Neural crest cell (in vitro differentiated cells): ENCODE data around the gene TRMU. TPM values are rescaled to one million over a fixed set of nuclear protein-coding genes. Genes with fewer than 3 reads are reported as not detected.
"Not testable (repeated sequence)": the region's sequence is repeated elsewhere in the genome, so short reads cannot be mapped to it uniquely, and the experiment has no call there.

Experiments used
- DNase-seq: peaks from one replicate; pipeline ENCODE4 v3.0.0; 2021; ENCODE audit warnings: low read depth, mixed read lengths, low spot score
- H3K27ac Mint-ChIP-seq: one replicate; pipeline ENCODE4 v1.8.0; 2021; ENCODE audit warnings: mild to moderate bottlenecking, mixed read lengths; ENCODE audit not compliant: unreplicated experiment
- H3K27me3 Mint-ChIP-seq: 2 replicates; pipeline ENCODE4 v1.8.0; 2021; ENCODE audit warnings: low read depth, mild to moderate bottlenecking, mixed read lengths
- H3K36me3 Mint-ChIP-seq: 2 replicates; pipeline ENCODE4 v1.8.0; 2021; ENCODE audit warnings: low read depth, mild to moderate bottlenecking, mixed read lengths
- H3K4me1 Mint-ChIP-seq: 2 replicates; pipeline ENCODE4 v1.8.0; 2021; ENCODE audit warnings: mixed read lengths
- H3K4me3 Mint-ChIP-seq: one replicate; pipeline ENCODE4 v1.8.0; 2021; ENCODE audit warnings: mild to moderate bottlenecking, mixed read lengths
- H3K9me3 Mint-ChIP-seq: 2 replicates; pipeline ENCODE4 v1.8.0; 2021; ENCODE audit warnings: mixed read lengths
- total RNA-seq: library from RNA; stranded (reverse); gene quantifications from 2 replicates; pipeline ENCODE4 v1.2.1, GENCODE V29; 2021
- TF ChIP-seq, protein P1 (sequence below): fragments of 200-600 bp; sonication (generic); conservative IDR thresholded peaks from 2 replicates; pipeline ENCODE4 v1.5.0; 2021; ENCODE audit warnings: antibody characterized with exemption, mild to moderate bottlenecking

The TRMU gene
- total RNA-seq, 1 donor from 2014 or later = 87.0 TPM

DNA sequence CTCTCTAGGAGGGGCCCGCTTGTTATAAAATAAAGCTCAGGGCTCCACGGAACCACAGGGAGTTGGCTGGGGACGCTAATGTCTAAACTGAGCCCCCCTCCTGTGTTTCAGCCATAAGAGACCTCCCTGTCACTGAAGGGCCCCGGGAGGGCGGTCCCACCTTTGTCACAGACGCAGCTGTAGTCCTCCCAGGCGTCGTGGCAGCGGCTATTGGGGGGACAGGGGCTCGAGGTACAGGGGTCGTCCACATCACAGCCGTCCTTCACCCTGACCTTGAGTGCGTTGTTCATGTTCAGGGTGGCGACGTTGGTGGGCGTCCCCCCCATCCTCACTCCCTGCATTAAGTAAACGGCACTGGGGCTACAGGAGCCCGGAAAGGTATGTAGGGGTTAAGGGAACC, 62.0 kb downstream of the TRMU start:
- H3K27ac Mint-ChIP-seq = no peak overlapping the region
- TF ChIP-seq, protein P1, sequence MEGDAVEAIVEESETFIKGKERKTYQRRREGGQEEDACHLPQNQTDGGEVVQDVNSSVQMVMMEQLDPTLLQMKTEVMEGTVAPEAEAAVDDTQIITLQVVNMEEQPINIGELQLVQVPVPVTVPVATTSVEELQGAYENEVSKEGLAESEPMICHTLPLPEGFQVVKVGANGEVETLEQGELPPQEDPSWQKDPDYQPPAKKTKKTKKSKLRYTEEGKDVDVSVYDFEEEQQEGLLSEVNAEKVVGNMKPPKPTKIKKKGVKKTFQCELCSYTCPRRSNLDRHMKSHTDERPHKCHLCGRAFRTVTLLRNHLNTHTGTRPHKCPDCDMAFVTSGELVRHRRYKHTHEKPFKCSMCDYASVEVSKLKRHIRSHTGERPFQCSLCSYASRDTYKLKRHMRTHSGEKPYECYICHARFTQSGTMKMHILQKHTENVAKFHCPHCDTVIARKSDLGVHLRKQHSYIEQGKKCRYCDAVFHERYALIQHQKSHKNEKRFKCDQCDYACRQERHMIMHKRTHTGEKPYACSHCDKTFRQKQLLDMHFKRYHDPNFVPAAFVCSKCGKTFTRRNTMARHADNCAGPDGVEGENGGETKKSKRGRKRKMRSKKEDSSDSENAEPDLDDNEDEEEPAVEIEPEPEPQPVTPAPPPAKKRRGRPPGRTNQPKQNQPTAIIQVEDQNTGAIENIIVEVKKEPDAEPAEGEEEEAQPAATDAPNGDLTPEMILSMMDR = no peak
- no peaks in the 10 kb centered on the region for H3K36me3 Mint-ChIP-seq
- H3K4me3 Mint-ChIP-seq = no peak overlapping the region
- DNase-seq = no peak
- no peaks in the 10 kb centered on the region for H3K27me3 Mint-ChIP-seq
- H3K4me1 Mint-ChIP-seq = no peaks in the 10 kb centered on the region
- no peaks in the 10 kb centered on the region for H3K9me3 Mint-ChIP-seq

DNA sequence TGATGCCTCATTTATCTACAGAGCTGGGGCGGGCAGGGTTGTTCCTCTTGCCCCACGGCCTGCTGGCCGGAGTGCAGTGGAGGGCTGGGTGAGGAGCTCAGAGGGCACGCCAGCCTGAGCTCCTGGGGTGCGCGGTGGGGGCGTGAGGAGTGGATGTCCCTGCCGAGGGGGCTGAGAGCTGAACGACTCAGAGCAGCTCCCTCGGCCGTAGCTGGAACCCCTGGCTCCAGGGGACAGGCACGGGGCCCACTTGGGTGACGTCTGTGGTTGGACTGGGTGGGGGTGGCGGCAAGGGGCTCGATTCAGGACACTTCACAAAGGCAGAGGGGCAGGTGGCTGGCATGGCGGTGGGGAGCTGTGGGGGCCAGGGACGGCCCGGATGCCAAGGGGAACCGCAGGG, 62.4 kb downstream of the TRMU start:
- Mint-ChIP-seq H3K9me3 (no peaks in the 10 kb centered on the region), H3K27me3 (no peaks in the 10 kb centered on the region), H3K27ac (no peak overlapping the region), H3K4me1 (no peaks in the 10 kb centered on the region), H3K36me3 (no peaks in the 10 kb centered on the region), H3K4me3 (no peak overlapping the region)
- TF ChIP-seq, protein P1 = no peak
- no peak for DNase-seq

DNA sequence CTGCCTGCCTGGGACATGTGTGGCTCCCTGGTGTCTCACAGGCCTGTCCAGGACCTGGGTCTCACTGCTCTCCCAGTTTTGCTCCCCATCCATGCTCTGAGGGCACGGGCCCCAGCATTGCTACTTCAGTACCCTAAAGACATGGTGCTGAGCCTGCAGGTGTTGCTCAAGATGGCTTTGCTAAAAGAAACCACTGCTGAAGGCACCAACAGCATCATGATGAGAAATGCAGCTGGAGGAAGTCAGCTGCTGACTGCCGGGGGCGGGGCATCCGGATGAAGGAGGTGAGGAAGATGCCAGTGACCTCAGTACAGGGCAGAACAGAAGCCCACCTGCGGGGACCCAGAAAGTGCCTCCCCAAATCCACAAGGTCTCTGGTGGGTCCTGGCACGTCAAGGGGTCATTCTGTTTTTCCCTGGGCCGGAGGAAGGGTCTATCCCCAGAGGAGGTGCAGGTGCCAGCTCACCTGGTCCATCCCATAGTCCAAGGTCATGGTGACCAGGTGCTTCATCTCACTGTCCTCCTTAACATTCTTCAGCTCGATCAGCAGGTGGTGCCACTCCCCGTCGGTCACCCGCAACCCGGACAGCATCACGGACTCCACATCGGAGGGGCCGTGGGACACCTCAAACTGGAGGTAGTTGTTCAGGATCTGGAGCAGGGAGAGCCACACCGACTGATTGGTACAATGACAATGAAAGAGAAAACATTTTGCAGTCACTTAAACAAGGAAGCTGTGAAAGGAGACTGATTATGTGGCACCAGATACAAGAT, 63.9 kb downstream of the TRMU start:
- Mint-ChIP-seq H3K27ac (no peak overlapping the region), H3K9me3 (no peaks in the 10 kb centered on the region), H3K36me3 (no peaks in the 10 kb centered on the region), H3K4me1 (no peaks in the 10 kb centered on the region), H3K4me3 (no peak overlapping the region), H3K27me3 (no peaks in the 10 kb centered on the region)
- DNase-seq = no peak
- TF ChIP-seq, protein P1 = no peak

DNA sequence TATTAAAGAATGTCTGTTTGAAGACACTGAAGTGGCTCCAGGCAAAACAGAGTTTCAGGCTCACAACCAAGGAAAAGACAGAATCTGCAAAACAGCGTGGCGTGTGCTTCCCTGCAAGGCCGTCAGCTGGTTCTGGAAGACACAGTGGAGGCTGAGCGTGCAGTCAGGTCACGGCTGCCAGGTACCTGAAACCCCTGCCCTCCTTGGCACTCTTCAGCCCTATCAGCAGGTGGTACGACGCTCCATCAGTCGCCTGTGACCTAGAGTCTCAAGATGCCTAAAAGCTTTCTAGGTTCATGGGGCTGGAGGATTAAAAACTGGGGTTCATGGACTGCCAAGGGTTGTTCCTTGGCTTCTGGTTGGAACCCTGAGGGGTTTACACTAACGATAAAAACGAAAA, 65.9 kb downstream of the TRMU start:
- H3K36me3 Mint-ChIP-seq = no peaks in the 10 kb centered on the region
- H3K4me1 Mint-ChIP-seq = no peaks in the 10 kb centered on the region
- no peak for DNase-seq
- H3K4me3 Mint-ChIP-seq = no peak overlapping the region
- no peaks in the 10 kb centered on the region for H3K9me3 Mint-ChIP-seq
- TF ChIP-seq, protein P1 = no peak
- no peak overlapping the region for H3K27ac Mint-ChIP-seq
- no peaks in the 10 kb centered on the region for H3K27me3 Mint-ChIP-seq

DNA sequence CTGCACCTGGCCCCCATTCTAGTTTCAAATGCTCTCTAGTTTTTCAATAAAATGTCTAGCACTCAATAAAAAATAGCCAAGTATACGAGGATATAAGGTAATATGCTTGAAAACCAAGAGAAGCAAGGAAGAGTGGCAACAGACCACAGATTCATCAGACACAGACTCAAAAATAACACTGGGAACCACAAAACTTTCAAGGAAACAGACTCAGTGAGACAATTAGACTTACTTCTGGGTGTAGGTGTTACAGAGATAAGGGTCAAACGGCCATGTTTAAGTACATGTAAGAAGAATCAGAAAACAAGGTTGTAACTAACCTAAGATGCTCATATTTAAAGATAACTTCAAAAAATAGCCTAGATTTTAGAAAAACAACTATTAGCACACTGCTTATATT, 67.0 kb downstream of the TRMU start:
- no peaks in the 10 kb centered on the region for H3K27me3 Mint-ChIP-seq
- no peaks in the 10 kb centered on the region for H3K36me3 Mint-ChIP-seq
- H3K9me3 Mint-ChIP-seq = no peaks in the 10 kb centered on the region
- no peak for DNase-seq
- TF ChIP-seq, protein P1 = no peak
- H3K4me1 Mint-ChIP-seq = no peaks in the 10 kb centered on the region
- H3K4me3 Mint-ChIP-seq = no peak overlapping the region
- H3K27ac Mint-ChIP-seq = no peak overlapping the region

DNA sequence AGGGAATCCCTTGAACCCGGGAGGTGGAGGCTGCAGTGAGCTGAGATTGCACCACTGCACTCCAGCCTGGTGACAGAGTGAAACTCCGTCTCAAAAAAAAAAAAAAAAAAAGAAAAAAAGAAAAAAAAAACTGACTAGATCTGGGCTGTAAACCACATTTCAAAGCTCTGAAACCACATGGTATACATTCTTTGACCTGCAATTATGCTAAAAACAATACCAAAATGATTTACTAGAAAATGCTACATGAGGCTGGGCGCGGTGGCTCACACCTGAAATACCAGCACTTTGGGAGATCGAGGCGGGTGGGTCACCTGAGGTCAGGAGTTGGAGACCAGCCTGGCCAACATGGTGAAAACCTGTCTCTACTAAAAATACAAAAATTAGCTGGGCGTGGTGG, 68.4 kb downstream of the TRMU start:
- H3K9me3 Mint-ChIP-seq, H3K4me3 Mint-ChIP-seq, DNase-seq, H3K36me3 Mint-ChIP-seq, H3K27me3 Mint-ChIP-seq, H3K27ac Mint-ChIP-seq, H3K4me1 Mint-ChIP-seq: not testable (repeated sequence)
